Heart right ventricle (tissue), 16 donors: ENCODE measurements around the gene SLC22A2. TPM values are rescaled to one million over a fixed set of nuclear protein-coding genes. Genes with fewer than 3 reads are reported as not detected.

Experiments used
- ATAC-seq, 8 donors: fragments of 200-7000 bp; cut with Tn5 transposase; one replicate each; pipeline ENCODE4 v1.9.1; 2020; ENCODE audit warnings: mild to moderate bottlenecking in 8 of 8, moderate library complexity in 8 of 8, moderate number of reproducible peaks in 1 of 8
- DNase-seq, 2 donors: peaks; one replicate each; pipeline ENCODE4 v3.0.0-alpha.2; 2020
- H3K27ac ChIP-seq, 10 donors: fragments of 200-600 bp; sonication (generic) in 2 of 10; one replicate each; pipeline versions ENCODE4 v1.5.0 to v1.8.0; 2020 to 2022; ENCODE audit warnings: mild to moderate bottlenecking in 3 of 10
- H3K27me3 ChIP-seq, 7 donors: fragments of 200-600 bp; one replicate each; pipeline ENCODE4 v1.8.0; 2021 to 2022; ENCODE audit warnings: mild to moderate bottlenecking in 2 of 7
- H3K36me3 ChIP-seq, 9 donors: fragments of 200-600 bp; sonication (generic) in 1 of 9; one replicate each; pipeline versions ENCODE4 v1.5.0 to v1.8.0; 2020 to 2022; ENCODE audit warnings: mild to moderate bottlenecking in 2 of 9
- H3K4me1 ChIP-seq, 9 donors: fragments of 200-600 bp; sonication (generic) in 1 of 9; one replicate each; pipeline versions ENCODE4 v1.5.0 to v1.8.0; 2020 to 2022; ENCODE audit warnings: mild to moderate bottlenecking in 4 of 9
- H3K4me3 ChIP-seq, 10 donors: fragments of 200-600 bp; sonication (generic) in 2 of 10; one replicate each; pipeline versions ENCODE4 v1.5.0 to v1.8.0; 2020 to 2022; ENCODE audit warnings: mild to moderate bottlenecking in 7 of 10, moderate library complexity in 2 of 10
- H3K9me3 ChIP-seq, 11 donors: fragments of 200-600 bp in 10 of 11; sonication (generic) in 2 of 11; one replicate each; pipeline versions ENCODE4 v1.5.0 to v1.8.0; 2013 to 2022; ENCODE audit warnings: mild to moderate bottlenecking in 2 of 11, control low read depth in 1 of 11, moderate library complexity in 1 of 11
- WGBS, 2 donors: extraction: QIAGEN DNeasy Blood & Tissue Kit; methylation state at CpG; one replicate each; pipeline ENCODE4 v1.1.7; 2013; ENCODE audit warnings: inconsistent platforms in 1 of 2; 5-methylcytosine and 5-hydroxymethylcytosine counted together
- intact Hi-C, 10 donors: fragments of 100-400 bp; cut with DNase I; formaldehyde crosslinking; loops; one replicate each; pipeline versions ENCODE4 v1.11.1 to v1.14.2; 2022
- polyA plus RNA-seq, 2 donors: library from polyadenylated mRNA; stranded (reverse); fragments of 200-250 nt; gene quantifications; one replicate each; pipeline ENCODE4 v1.2.3, GENCODE V29; 2013
- total RNA-seq, 10 donors: library from RNA; stranded (reverse); fragmentation: NEBNext Ultra II Directional in 3 of 10; extraction: Animal tissue kit (Norgen Biotek cat#: 25700) in 3 of 10; gene quantifications; one replicate each; pipeline versions ENCODE4 v1.2.1 to v1.2.4, GENCODE V29; 2021 to 2023
- TF ChIP-seq, protein P1 (sequence below), 9 donors: fragments of 200-600 bp; sonication (generic) in 2 of 9; IDR thresholded peaks; one replicate each; pipeline versions ENCODE4 v1.5.0 to v1.8.0; 2021 to 2022; ENCODE audit warnings: antibody characterized with exemption in 9 of 9, mild to moderate bottlenecking in 5 of 9, moderate library complexity in 1 of 9
- donor health status: Arrhythmogenic right ventricular cardiomyopathy.
- donor health status: ischemic (EF 13 %, LVEDD 7.1; RV severe dilation, severe dysfunction).
- donor health status: healthy with polysubstance abuse.
- donor health status: DM: no; HTN: yes; CAD: no.
- donor health status: DM: no; HTN: no; CAD: no.
- donor health status: ischemic (EF 25% LVEDD 6.9; RV normal size, moderate dysfunction).
- donor health status: ischemic (EF 25% LVEDD 5.7; RV mildly dilated, moderate dysfunction).
- donor health status: healthy.
- donor health status: DM: yes; HTN: yes; CAD: no.
- donor health status: Ischemic cardiomyopathy.
- donor health status: ischemic (EF 35%, LVEDD 5.7; RV mildly dilated, moderate dysfunction).
- donor health status: nonischemic (EF 11% LVEDD 7.7; RV severe dilation, severe dysfunction).
- donor health status: DM: yes; HTN: yes; CAD: no.
- donor health status: PGD.
- donor health status: ischemic (EF 29% LVEDD 5.4; RV normal size, mild dysfunction).
- donor health status: nonischemic (EF 23%, LVEDD 6.1; RV moderate dilation, normal function).

The SLC22A2 gene
- total and polyA plus RNA-seq, 12 donors: not detected

- H3K27me3 ChIP-seq: no peaks in the 10 kb centered on the region
- H3K36me3 ChIP-seq: no peaks in the 10 kb centered on the region
- H3K4me1 ChIP-seq: no peaks in the 10 kb centered on the region
- peaks cover 0 to 20% (median 2%) of the 10 kb centered on the region in 11 donors for H3K9me3 ChIP-seq
- H3K4me3 ChIP-seq: no peak overlapping the region
- H3K27ac ChIP-seq: no peak overlapping the region
- intact Hi-C loops: no loop called here
- no peak for ATAC-seq
- no peak for DNase-seq
- TF ChIP-seq, protein P1, sequence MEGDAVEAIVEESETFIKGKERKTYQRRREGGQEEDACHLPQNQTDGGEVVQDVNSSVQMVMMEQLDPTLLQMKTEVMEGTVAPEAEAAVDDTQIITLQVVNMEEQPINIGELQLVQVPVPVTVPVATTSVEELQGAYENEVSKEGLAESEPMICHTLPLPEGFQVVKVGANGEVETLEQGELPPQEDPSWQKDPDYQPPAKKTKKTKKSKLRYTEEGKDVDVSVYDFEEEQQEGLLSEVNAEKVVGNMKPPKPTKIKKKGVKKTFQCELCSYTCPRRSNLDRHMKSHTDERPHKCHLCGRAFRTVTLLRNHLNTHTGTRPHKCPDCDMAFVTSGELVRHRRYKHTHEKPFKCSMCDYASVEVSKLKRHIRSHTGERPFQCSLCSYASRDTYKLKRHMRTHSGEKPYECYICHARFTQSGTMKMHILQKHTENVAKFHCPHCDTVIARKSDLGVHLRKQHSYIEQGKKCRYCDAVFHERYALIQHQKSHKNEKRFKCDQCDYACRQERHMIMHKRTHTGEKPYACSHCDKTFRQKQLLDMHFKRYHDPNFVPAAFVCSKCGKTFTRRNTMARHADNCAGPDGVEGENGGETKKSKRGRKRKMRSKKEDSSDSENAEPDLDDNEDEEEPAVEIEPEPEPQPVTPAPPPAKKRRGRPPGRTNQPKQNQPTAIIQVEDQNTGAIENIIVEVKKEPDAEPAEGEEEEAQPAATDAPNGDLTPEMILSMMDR (IDR thresholded peaks at IDR 0.05): no peak
- WGBS, 2 donors: 66 to 71% methylated on average over 3 of the region's 3 CpGs
Measured at GRCh38 chr6:160207618-160208017, 51.0 kb downstream of the SLC22A2 start.

GRCh38 chr6:160204710-160205109 is 53.9 kb downstream of the SLC22A2 start:
- DNase-seq: no peak
- WGBS, 2 donors: 83 to 88% methylated on average over 1 of the region's 1 CpG
- no peak for ATAC-seq
- Histone ChIP-seq H3K4me1 (no peaks in the 10 kb centered on the region), H3K27ac (no peak overlapping the region), H3K4me3 (no peak overlapping the region), H3K9me3 (peaks cover 0 to 20% (median 2%) of the 10 kb centered on the region in 11 donors), H3K27me3 (peaks cover 0 to 4% (median 0%) of the 10 kb centered on the region in 7 donors), H3K36me3 (no peaks in the 10 kb centered on the region)
- TF ChIP-seq, protein P1 (IDR thresholded peaks at IDR 0.05): no peak
- intact Hi-C loops: loop anchor here in 1 of 10 donors (5.0 kb wide), 1 partner anchor 167 kb away; no protein-coding TSS in a partner anchor

GRCh38 chr6:160203953-160204352 is 54.7 kb downstream of the SLC22A2 start:
- no peak overlapping the region for H3K27ac ChIP-seq
- 76 to 79% methylated on average over 2 of the region's 2 CpGs for WGBS, 2 donors
- no peaks in the 10 kb centered on the region for H3K36me3 ChIP-seq
- TF ChIP-seq, protein P1 (IDR thresholded peaks at IDR 0.05): no peak
- intact Hi-C loops: loop anchor here in 1 of 10 donors (5.0 kb wide), 1 partner anchor 167 kb away; no protein-coding TSS in a partner anchor
- no peak for DNase-seq
- H3K4me1 ChIP-seq: no peaks in the 10 kb centered on the region
- no peak overlapping the region for H3K4me3 ChIP-seq
- H3K27me3 ChIP-seq: peaks cover 0 to 4% (median 0%) of the 10 kb centered on the region in 7 donors
- ATAC-seq: no peak
- H3K9me3 ChIP-seq: peaks cover 0 to 20% (median 2%) of the 10 kb centered on the region in 11 donors

GRCh38 chr6:160203522-160203921 is 55.1 kb downstream of the SLC22A2 start:
- intact Hi-C loops: loop anchor here in 1 of 10 donors (5.0 kb wide), 1 partner anchor 166 kb away; no protein-coding TSS in a partner anchor
- no peak overlapping the region for H3K4me3 ChIP-seq
- peaks cover 0 to 4% (median 0%) of the 10 kb centered on the region in 7 donors for H3K27me3 ChIP-seq
- DNase-seq (no peak), ATAC-seq (no peak)
- no peak overlapping the region for H3K27ac ChIP-seq
- H3K4me1 ChIP-seq: no peaks in the 10 kb centered on the region
- TF ChIP-seq, protein P1 (IDR thresholded peaks at IDR 0.05): no peak
- H3K36me3 ChIP-seq: no peaks in the 10 kb centered on the region
- peaks cover 0 to 18% (median 2%) of the 10 kb centered on the region in 11 donors for H3K9me3 ChIP-seq
